Measurements from ENCODE around the gene DDX6.
"Not testable (repeated sequence)": the region's sequence is repeated elsewhere in the genome, so short reads cannot be mapped to it uniquely, and the experiment has no call there.

DDX6 gene

DNA sequence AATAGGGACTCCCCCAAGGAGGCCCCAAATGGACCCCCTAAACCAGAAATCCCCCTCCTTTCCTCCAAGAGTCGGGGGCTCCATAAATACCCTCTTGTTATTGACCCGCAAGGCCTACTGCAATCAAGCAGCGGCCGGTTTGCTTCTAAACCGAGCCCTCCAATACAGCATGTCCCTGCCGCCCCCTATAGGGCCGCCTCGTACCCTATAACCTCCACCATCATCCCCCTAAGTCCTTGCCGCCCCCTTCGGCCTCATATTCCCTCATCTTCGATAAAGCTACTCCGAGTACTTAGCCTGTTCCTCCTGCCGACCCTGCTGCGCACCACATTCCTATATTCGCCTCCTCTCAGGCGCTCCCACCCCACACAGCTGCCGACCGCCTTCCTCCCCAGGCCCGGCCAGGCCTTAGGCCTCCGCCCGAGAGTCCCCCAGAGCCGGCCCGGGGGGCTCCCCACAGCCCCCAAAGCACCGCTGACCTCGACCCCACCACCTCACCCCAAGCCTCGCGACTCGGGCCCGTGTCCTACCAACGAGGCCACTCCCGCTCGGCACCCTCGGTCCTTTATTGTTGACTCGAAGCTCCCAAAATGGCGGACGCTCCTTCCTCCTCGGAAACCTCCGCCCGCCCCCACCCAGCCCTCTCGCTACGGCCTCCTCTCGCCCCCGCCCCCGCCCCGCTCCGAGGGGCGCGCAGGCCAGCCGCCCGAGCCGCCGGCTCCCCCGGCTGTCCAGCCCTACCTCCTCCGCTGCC lies 430 bp downstream of the DDX6 start:
- DNase-seq = peak; percentile 32

DNA sequence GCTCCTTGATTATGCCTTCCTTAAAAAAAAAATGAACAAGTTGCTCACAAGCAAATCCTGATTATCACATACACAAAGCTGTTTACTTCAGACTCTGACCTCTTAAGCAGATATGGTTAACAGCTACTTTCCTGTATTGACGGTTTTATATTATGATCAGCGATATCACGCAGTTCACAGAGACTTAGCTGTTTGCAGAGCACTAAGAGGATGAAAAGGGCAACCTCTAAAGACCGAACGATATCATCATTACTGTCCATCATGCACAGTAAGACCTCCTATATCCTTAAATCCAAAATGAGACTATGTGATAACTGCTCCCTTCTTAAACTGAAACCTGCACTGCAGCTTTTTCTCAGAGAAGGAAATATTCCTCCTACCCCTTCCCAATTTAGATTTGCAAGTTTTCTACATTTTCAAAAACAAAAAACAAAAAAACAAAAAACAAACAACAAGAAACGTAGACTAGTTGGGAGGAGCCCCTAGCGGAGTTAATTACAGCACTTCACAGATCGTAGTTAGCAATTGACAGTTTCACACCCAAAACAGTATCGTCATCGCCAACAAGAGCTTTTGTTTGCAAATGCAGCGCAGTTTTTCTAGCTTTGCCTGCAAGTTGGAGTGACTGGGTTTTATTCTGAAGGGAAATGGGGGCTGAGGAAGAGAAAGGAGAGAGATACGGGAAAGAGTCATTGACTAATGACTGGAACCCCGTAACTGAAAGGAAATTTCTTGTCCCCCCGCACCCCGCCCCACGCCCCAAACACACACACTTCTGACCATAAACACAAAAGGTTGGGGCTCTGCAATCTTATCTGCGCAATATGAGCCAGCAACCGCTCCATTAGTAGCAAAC lies 1.2 kb downstream of the DDX6 start:
- DNase-seq = peak; percentile 54

DNA sequence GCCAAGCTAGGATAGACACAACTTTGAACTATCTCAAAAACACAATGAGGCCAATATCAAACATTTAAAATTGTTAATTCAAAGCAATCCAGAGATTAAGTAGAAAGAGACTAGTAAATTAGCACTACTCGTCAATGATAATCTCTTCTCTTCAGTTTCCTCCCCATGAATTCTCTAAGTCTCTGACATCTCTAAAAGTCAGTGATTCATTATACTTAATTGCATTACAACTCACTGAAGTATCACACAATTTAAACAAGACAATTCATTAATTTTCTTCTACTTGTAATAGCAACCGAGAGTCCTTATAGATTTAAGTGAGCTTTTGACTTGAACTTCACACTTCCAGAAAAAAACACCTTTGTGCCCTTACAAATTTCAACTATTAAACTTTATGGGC lies 4.3 kb downstream of the DDX6 start:
- no peak for DNase-seq

DNA sequence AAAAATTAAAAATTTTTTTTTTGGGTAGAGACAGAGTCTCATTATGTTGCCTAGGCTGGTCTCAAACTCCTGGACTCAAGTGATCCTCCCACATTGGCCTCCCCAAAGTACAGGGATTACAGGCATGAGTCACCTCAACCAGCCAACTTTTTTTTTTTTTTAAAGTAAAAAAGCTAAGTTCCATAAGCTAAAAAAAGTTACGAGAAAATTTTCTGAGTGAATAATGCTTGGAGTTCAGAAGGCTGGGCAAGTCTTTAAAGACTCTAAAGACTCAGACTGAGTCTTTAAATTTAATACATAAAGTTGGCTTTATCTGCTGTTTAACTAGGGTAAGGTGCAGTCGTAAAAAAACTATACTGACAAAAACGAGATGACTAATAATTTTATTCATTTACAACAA lies 5.6 kb downstream of the DDX6 start:
- DNase-seq = no peak

DNA sequence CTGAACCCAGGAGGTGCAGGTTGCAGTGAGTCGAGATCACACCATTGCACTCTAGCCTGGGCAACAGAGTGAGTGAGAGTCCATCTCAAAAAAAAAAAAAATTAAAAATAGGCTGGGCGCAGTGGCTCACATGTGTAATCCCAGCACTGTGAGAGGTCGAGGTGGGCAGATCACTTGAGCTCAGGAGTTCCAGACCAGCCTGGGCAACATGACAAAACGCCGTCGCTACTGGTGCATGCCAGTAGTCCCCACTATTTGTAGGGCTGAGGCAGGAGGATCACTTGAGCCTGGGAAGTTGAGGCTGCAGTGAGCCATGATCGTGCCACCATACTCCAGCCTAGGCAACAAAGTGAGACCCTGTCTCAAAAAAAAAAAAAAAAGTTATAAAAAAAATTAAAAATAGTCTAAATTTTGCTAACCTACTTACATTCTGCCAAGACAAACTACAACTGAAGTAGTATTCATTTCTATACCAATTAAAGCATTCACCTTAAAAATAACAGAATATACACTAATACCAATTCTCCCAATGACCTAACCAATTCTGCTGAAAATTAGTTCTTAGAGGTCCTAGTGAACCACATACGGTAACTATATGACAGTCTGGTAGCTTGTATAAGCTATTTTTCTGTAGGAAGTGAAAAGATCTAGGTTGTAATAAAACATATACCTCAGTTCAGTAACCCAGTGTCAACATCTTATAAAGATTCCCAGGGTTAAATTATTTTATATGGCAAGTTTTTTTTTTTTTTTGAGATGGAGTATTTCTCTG lies 7.1 kb downstream of the DDX6 start:
- no peak for DNase-seq

GRCh38 chr11:118783324-118783723 lies 7.6 kb downstream of the DDX6 start:
- DNase-seq = not testable (repeated sequence)

- DNase-seq = no peak
Measured at GRCh38 chr11:118778898-118779297, 12.1 kb downstream of the DDX6 start.

DNA sequence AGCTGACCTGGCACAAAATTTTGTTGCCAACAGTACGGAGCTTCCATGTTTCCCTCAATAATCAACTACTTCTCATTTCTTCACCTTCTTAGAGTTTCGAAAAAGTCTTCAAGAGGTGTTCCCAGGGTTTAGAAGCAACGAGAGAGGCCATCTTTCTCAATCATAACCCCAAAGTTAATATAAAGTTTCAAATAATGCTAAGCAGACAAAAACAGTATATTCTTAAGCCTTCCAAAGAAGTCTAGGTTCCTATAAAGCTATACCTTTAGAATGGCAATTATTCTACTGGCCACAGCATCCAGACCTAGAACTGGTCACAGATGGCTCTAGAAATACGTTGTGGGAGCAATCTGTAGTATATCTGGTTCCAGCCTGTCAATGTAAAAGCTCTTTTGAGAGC lies 16.9 kb downstream of the DDX6 start:
- no peak for DNase-seq

GRCh38 chr11:118771547-118772288 lies 19.2 kb downstream of the DDX6 start:
- DNase-seq = no peak

DNA sequence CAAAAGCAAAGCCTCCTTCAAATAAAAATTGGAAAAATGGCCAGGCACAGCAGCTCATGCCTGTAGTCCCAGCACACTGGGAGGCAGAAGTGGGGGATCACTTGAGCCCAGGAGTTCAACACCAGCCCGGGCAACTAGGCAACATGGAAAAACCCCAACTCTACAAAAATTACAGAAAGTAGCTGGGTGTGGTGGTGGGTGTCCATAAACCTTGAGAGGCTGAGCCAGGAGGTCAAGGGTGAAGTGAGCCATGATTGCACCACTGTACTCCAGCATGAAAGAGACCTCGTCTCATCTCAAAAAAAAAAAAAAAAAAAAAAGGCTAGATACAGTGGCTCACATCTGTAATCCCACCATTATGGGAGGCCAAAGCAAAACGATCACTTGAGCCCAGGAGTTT lies 22.3 kb downstream of the DDX6 start:
- no peak for DNase-seq

DNA sequence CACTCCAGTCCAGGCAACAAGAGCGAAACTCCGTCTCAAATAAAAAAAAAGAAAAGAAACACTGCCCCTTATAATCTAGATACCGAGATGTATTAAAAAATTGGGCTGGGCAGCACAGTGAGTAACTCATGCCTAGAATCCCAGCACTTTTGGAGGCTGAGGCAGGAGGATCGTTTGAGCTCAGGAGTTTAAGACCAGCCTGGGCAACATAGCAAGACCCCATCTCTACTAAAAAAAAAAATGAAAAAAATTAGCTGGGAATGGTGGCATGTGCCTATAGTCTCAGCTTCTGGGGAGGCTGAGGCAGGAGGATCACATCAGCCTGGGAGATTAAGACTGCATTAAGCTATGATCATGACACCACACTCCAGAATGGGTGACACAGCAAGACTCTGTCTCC lies 24.9 kb downstream of the DDX6 start:
- DNase-seq = no peak

- DNase-seq = not testable (repeated sequence)
Measured at GRCh38 chr11:118765095-118765691, 25.8 kb downstream of the DDX6 start.

- no peak for DNase-seq
Measured at GRCh38 chr11:118763041-118763440, 27.9 kb downstream of the DDX6 start.

DNA sequence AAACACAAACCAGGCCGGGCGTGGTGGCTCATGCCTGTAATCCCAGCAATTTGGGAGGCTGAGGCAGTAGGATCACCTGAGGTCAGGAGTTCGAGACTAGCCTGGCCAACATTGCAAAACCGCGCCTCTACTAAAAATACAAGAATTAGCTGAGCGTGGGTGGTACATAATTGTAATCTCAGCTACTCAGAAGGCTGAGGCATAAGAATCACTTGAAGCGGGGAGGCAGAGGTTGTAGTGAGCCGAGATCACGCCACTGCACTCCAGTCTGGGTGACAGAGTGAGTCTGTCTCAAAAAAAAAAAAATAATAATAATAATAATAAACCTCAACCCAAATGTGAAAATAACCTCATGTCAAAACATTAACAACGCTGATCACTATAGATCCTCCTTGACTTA lies 29.0 kb downstream of the DDX6 start:
- DNase-seq = not testable (repeated sequence)

DNA sequence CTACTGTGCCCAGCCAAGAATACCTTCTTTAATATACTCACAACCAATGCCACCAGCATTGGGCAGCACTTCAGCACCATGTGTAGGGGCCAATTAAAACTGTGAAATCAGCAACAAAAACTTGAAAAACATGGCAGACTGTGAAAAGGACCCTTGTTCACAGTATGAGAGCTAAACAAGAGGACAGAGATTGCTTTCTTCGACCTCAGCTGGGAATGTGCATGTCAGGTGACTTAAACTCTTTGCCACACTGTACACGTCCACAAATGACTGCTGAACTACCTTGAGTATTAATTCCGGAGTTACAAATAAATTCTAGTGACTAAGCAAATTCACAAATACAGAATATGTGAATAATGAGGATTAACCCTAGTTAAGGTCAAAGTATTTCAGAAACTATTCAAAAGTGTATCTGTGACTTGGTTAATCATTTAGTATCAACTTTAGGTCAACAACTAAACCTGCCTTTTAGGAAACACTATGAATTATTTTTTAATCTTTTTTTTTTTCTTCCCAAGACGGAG lies 33.0 kb downstream of the DDX6 start:
- no peak for DNase-seq

- no peak for DNase-seq
Measured at GRCh38 chr11:118752654-118753053, 38.3 kb downstream of the DDX6 start.

GRCh38 chr11:118749429-118749828 lies 41.5 kb downstream of the DDX6 start:
- DNase-seq = no peak

DNA sequence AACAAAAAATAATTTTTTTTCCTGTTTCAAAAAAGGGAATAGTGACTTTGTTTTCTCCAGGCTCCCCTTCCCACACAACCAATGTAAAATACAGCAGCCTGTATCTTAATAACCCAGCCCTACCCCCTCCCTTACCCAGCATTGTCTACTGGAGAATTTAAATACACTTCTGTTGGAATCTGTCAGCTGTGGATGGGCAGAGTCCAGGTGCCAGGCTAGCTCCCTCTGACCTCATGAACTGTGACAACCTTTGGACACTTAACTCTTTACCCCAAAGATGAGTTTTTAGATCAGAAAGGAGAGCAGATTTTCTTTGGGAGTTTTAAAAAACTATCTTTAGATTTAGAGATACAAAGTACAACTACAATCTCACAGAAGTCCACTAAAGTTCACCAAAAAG lies 42.9 kb downstream of the DDX6 start:
- DNase-seq = peak; percentile 3

- DNase-seq = no peak
Measured at GRCh38 chr11:118746988-118747585, 43.9 kb downstream of the DDX6 start.

GRCh38 chr11:118744046-118744445 lies 46.9 kb downstream of the DDX6 start:
- DNase-seq = peak; percentile 26

DNA sequence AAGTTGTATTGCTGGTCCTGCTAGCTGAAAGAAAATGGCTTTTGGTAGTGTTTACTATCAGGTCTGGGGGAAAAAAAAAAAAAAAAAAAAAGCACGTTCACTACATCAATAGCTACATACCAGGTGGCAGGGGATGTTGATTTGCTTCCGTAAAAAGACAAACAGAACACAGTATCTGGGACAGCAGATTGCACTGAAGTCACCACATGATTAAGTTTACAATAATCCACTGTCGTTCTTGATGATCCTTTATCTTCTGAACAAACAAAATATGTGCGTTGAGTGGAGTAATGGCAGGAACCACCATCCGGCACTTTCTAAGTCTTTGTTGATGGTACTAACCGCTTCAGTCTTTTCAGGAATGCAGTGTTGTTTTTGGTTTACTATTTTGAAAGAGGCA lies 48.7 kb downstream of the DDX6 start:
- DNase-seq = no peak

DNA sequence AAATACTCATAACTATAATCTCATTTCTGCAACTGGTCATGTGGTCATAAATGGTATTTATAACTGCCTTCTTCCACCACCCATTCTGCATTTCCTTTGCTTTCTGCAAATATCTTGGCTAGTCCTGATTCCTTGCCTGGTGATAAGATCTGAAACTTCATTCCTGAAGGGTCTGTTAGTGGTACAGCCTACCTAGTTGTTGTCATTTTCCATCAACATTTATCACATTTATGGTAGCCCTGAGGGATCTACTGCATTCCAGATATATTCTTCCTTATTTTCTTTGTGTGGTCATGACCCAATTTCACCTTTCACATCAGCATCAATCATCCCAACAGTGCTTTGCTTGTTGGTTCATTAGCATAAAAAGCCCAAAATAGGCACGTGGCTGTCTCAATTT lies 50.1 kb downstream of the DDX6 start:
- no peak for DNase-seq
